HG03175 (cell line): ENCODE data around the gene AKNA.
"Not testable (repeated sequence)": the region's sequence is repeated elsewhere in the genome, so short reads cannot be mapped to it uniquely, and the experiment has no call there.

Experiments
- ATAC-seq: cut with Tn5 transposase; IDR thresholded peaks from one replicate; pipeline ENCODE4 v1.9.1; 2021; ENCODE audit warnings: mild to moderate bottlenecking, moderate library complexity; ENCODE audit not compliant: unreplicated experiment

The AKNA gene

GRCh38 chr9:114323849-114324248, 63.9 kb downstream of the AKNA start:
- not testable (repeated sequence) for ATAC-seq

GRCh38 chr9:114322831-114323531, 64.8 kb downstream of the AKNA start, which contains the start of gene ORM1:
ORM1 (plus strand) TSS chr9:114323098; CDS start chr9:114323134, 36 bp downstream.
- ATAC-seq, result not testable (repeated sequence)

GRCh38 chr9:114322160-114322818, 65.5 kb downstream of the AKNA start:
- ATAC-seq, result not testable (repeated sequence)

GRCh38 chr9:114321759-114322158, 66.0 kb downstream of the AKNA start:
- no peak for ATAC-seq

- not testable (repeated sequence) for ATAC-seq
These were observed 67.1 kb downstream of the AKNA start for GRCh38 chr9:114320710-114321109.

GRCh38 chr9:114319147-114319546, 68.6 kb downstream of the AKNA start:
- no peak for ATAC-seq

GRCh38 chr9:114318416-114318815, 69.4 kb downstream of the AKNA start:
- no peak for ATAC-seq

- no peak for ATAC-seq
These were observed 70.0 kb downstream of the AKNA start for GRCh38 chr9:114317665-114318357.

GRCh38 chr9:114316605-114317230, 71.1 kb downstream of the AKNA start:
- ATAC-seq, result no peak

- no peak for ATAC-seq
These were observed 71.9 kb downstream of the AKNA start for GRCh38 chr9:114315723-114316363.

- no peak for ATAC-seq
These were observed 72.7 kb downstream of the AKNA start for GRCh38 chr9:114314881-114315722.

- ATAC-seq, result no peak
These were observed 73.4 kb downstream of the AKNA start for GRCh38 chr9:114314256-114314867.

GRCh38 chr9:114313186-114313585, 74.6 kb downstream of the AKNA start:
- no peak for ATAC-seq

GRCh38 chr9:114312513-114312875, 75.3 kb downstream of the AKNA start:
- ATAC-seq, result no peak

GRCh38 chr9:114311571-114312512, 75.9 kb downstream of the AKNA start:
- no peak for ATAC-seq

- no peak for ATAC-seq
These were observed 77.0 kb downstream of the AKNA start for GRCh38 chr9:114310471-114311450.

- ATAC-seq, result no peak
These were observed 78.7 kb downstream of the AKNA start for GRCh38 chr9:114309096-114309495.
